ENCODE measurements around the gene EDDM3A. TPM values are rescaled to one million over a fixed set of nuclear protein-coding genes. Genes with fewer than 3 reads are reported as not detected.
"Not testable (repeated sequence)": the region's sequence is repeated elsewhere in the genome, so short reads cannot be mapped to it uniquely, and the experiment has no call there.

EDDM3A gene
- polyA plus RNA-seq, 1 experiment: not detected

DNA sequence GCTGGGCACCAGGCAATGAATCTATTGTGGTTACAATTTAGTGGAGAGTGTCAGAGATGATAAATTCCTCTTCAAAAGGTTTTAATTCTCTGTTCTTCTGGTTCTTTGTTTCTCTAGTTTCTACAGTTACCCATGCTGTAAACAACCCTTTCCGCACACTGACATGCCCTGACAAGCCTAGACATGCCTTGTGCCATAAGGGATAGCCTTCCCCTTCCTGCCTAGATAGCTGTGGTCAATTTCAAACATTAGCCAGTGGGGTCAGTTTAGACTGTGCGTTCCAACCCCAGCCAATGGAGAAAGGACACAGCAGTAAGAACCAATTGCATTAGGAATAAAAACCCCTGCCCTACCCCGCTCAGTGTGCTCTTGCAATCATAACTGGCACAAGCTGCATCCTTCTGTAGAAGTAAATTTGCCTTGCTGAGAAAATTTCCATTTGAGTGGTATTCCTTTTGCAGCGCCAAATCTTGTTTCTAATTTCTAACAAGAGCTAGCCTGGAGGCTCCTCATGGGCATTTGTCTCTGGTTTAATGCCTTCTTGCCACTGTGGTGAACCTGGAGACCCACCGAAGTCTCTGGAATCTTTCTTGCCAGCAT is 6.4 kb downstream of the EDDM3A start:
- no peaks in the 10 kb centered on the region for H3K27me3 ChIP-seq (ENCODE audit: control insufficient read depth, insufficient read depth, low read length)
- no peak overlapping the region for H3K27ac ChIP-seq (ENCODE audit: low read depth, low read length)
- POLR2A ChIA-PET: no interaction called here
- TF ChIP-seq, protein P1, sequence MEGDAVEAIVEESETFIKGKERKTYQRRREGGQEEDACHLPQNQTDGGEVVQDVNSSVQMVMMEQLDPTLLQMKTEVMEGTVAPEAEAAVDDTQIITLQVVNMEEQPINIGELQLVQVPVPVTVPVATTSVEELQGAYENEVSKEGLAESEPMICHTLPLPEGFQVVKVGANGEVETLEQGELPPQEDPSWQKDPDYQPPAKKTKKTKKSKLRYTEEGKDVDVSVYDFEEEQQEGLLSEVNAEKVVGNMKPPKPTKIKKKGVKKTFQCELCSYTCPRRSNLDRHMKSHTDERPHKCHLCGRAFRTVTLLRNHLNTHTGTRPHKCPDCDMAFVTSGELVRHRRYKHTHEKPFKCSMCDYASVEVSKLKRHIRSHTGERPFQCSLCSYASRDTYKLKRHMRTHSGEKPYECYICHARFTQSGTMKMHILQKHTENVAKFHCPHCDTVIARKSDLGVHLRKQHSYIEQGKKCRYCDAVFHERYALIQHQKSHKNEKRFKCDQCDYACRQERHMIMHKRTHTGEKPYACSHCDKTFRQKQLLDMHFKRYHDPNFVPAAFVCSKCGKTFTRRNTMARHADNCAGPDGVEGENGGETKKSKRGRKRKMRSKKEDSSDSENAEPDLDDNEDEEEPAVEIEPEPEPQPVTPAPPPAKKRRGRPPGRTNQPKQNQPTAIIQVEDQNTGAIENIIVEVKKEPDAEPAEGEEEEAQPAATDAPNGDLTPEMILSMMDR (IDR thresholded peaks at IDR 0.05; ENCODE audit: low read depth, low read length): no peak
- H3K4me3 ChIP-seq (ENCODE audit: low read depth, low read length): no peak overlapping the region
- H3K9me3 ChIP-seq (ENCODE audit: control insufficient read depth, insufficient read depth, low read length): peaks cover 12% of the 10 kb centered on the region; the same call in 1 of the 2 replicates
- CTCF ChIA-PET: no interaction called here
- DNase-seq (ENCODE audit: low read depth, low spot score): no peak

DNA sequence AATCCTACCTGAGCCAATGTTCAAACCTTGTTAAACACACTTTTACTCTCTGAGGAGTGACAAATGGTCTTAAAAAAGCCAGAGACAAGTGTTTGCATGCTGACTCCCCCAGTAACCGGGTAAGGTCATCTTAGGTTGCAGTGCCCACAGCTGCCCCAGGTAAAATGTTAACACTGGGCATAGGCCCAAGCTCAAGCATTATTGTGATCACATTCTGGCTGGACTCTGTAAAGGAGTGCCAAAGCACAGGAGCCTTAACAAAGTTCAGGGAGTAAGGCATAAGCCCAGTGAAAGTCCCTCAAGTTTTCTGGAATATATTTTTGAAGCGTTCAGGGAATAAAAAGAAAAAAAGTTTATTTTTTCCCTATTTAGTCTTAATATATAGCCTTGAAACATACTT is 8.6 kb downstream of the EDDM3A start:
- Histone ChIP-seq H3K27ac (ENCODE audit: low read depth, low read length) (no peak overlapping the region), H3K27me3 (ENCODE audit: control insufficient read depth, insufficient read depth, low read length) (no peaks in the 10 kb centered on the region), H3K9me3 (ENCODE audit: control insufficient read depth, insufficient read depth, low read length) (peaks cover 12% of the 10 kb centered on the region; the same call in 1 of the 2 replicates), H3K4me3 (ENCODE audit: low read depth, low read length) (no peak overlapping the region)
- ChIA-PET POLR2A (no interaction called here), CTCF (no interaction called here)
- no peak for DNase-seq (ENCODE audit: low read depth, low spot score)
- TF ChIP-seq, protein P1 (IDR thresholded peaks at IDR 0.05; ENCODE audit: low read depth, low read length): no peak

DNA sequence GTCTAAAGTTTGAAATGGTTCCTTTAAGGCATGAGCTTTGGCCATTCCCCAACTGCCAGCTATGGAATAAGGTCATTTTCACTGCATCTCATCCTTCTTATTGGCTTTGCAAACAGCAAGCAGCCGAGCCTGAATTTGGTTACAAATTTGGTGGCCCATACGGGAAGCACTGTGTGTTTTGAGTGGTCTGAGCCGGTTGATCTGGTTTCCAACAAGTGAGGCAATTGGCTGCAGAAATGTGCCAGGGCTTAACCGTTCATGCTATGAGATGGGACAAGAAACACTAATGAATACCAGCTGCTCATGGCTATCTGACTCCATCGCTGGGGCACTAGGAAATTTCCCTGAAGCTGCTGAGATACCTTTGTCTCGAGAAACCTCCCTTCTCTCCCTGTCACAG is 9.3 kb downstream of the EDDM3A start:
- no peak for DNase-seq (ENCODE audit: low read depth, low spot score)
- TF ChIP-seq, protein P1 (IDR thresholded peaks at IDR 0.05; ENCODE audit: low read depth, low read length): no peak
- Histone ChIP-seq H3K27ac (ENCODE audit: low read depth, low read length) (no peak overlapping the region), H3K4me3 (ENCODE audit: low read depth, low read length) (no peak overlapping the region), H3K9me3 (ENCODE audit: control insufficient read depth, insufficient read depth, low read length) (peaks cover 12% of the 10 kb centered on the region; the same call in 1 of the 2 replicates), H3K27me3 (ENCODE audit: control insufficient read depth, insufficient read depth, low read length) (no peaks in the 10 kb centered on the region)
- ChIA-PET CTCF (no interaction called here), POLR2A (no interaction called here)

DNA sequence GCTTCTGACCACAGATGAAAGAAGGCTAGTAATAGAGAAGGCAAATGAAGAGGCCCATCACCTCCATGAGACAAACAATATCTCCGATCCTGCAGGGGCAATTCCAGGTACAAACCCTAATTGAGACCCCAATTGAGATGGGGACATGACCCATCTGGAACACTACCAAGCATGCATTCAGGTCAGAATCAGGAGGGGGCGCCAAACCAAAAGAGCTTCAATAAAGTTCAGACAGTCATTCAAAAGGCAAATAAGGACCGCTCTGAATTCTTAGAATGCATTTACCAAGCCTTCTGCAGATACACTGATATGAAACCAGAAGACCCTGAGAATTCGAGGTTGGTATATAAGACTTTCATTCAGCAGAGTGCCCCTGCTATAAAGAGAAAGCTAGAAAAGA is 12.3 kb downstream of the EDDM3A start:
- ChIA-PET POLR2A (no interaction called here), CTCF (interaction anchor here (1.2 kb wide), 1 partner anchor 213 kb away, joined by 3 read pairs; no protein-coding TSS in a partner anchor)
- H3K27ac ChIP-seq (ENCODE audit: low read depth, low read length): no peak overlapping the region
- no peaks in the 10 kb centered on the region for H3K27me3 ChIP-seq (ENCODE audit: control insufficient read depth, insufficient read depth, low read length)
- H3K4me3 ChIP-seq (ENCODE audit: low read depth, low read length): no peak overlapping the region
- H3K9me3 ChIP-seq (ENCODE audit: control insufficient read depth, insufficient read depth, low read length): peaks cover under 1% of the 10 kb centered on the region; the same call in 1 of the 2 replicates
- DNase-seq (ENCODE audit: low read depth, low spot score): no peak
- TF ChIP-seq, protein P1 (IDR thresholded peaks at IDR 0.05; ENCODE audit: low read depth, low read length): no peak

DNA sequence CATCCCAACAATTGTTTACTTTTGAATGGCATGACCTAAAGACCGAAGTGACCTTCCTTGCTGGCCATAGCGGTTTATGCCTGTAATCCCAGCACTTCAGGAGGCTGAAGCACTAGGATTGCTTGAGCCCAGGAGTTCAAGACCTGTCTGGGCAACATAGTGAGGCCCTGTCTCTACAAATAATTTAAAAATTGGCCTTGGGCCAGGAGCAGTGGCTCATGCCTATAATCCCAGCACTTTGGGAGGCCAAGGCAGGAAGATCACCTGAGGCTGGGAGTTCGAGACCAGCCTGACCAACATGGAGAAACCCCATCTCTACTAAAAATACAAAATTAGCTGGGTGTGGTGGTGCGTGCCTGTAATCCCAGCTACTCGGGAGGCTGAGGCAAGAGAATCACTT is 13.8 kb downstream of the EDDM3A start:
- H3K27ac ChIP-seq (ENCODE audit: low read depth, low read length); H3K27me3 ChIP-seq (ENCODE audit: control insufficient read depth, insufficient read depth, low read length); DNase-seq (ENCODE audit: low read depth, low spot score); POLR2A ChIA-PET; CTCF ChIA-PET; H3K4me3 ChIP-seq (ENCODE audit: low read depth, low read length); H3K9me3 ChIP-seq (ENCODE audit: control insufficient read depth, insufficient read depth, low read length): not testable (repeated sequence)

Measured in AG04450 (cell line).